Eye (tissue), 1 donor: ENCODE measurements around the gene PAK5.

Source experiments
- DNase-seq: peaks from one replicate; pipeline ENCODE4 v3.0.0-alpha.2; 2015

The PAK5 gene

GRCh38 chr20:9514461-9515213 lies 324.2 kb downstream of the PAK5 start, which contains the start of gene LAMP5:
LAMP5 (plus strand) TSS chr20:9514590; CDS start chr20:9514853, 263 bp downstream.
- DNase-seq: peak; percentile 87

GRCh38 chr20:9514072-9514460 lies 324.8 kb downstream of the PAK5 start:
- DNase-seq: no peak

GRCh38 chr20:9510911-9511310 lies 328.0 kb downstream of the PAK5 start:
- no peak for DNase-seq

GRCh38 chr20:9509246-9509645 lies 329.6 kb downstream of the PAK5 start:
- no peak for DNase-seq

- peak; percentile 47 for DNase-seq
These were observed 330.1 kb downstream of the PAK5 start for GRCh38 chr20:9508696-9509178.

GRCh38 chr20:9508240-9508661 lies 330.6 kb downstream of the PAK5 start:
- DNase-seq: no peak

- peak; percentile 60 for DNase-seq
These were observed 331.2 kb downstream of the PAK5 start for GRCh38 chr20:9507544-9508239.

GRCh38 chr20:9506964-9507369 lies 331.9 kb downstream of the PAK5 start:
- peak; percentile 82 for DNase-seq

GRCh38 chr20:9506280-9506821 lies 332.5 kb downstream of the PAK5 start:
- no peak for DNase-seq

GRCh38 chr20:9503526-9504245 lies 335.2 kb downstream of the PAK5 start:
- no peak for DNase-seq

- no peak for DNase-seq
These were observed 337.4 kb downstream of the PAK5 start for GRCh38 chr20:9501473-9501872.

- no peak for DNase-seq
These were observed 338.8 kb downstream of the PAK5 start for GRCh38 chr20:9500121-9500520.

- DNase-seq: no peak
These were observed 339.6 kb downstream of the PAK5 start for GRCh38 chr20:9499126-9499899.

GRCh38 chr20:9498322-9498721 lies 340.6 kb downstream of the PAK5 start:
- DNase-seq: no peak

- no peak for DNase-seq
These were observed 342.7 kb downstream of the PAK5 start for GRCh38 chr20:9496155-9496554.

- DNase-seq: no peak
These were observed 343.2 kb downstream of the PAK5 start for GRCh38 chr20:9495701-9496100.

- no peak for DNase-seq
These were observed 345.1 kb downstream of the PAK5 start for GRCh38 chr20:9493803-9494202.

GRCh38 chr20:9492067-9492466 lies 346.8 kb downstream of the PAK5 start:
- DNase-seq: no peak

- no peak for DNase-seq
These were observed 347.6 kb downstream of the PAK5 start for GRCh38 chr20:9491324-9491723.

GRCh38 chr20:9490631-9491030 lies 348.2 kb downstream of the PAK5 start:
- DNase-seq: no peak

- no peak for DNase-seq
These were observed 348.7 kb downstream of the PAK5 start for GRCh38 chr20:9490161-9490560.

GRCh38 chr20:9488063-9488462 lies 350.8 kb downstream of the PAK5 start:
- DNase-seq: no peak
